Activated CD4-positive, alpha-beta T cell treated with anti-CD3 and anti-CD28 coated beads, Interleukin-10, Interleukin-2, amounts not matched to agents 100 ng/mL and 50 ng/mL, durations not matched to agents 16 hours and 8 hours (primary cell): ENCODE data around the gene RAB23.
"Not testable (repeated sequence)": the region's sequence is repeated elsewhere in the genome, so short reads cannot be mapped to it uniquely, and the experiment has no call there.

Experiments used
- DNase-seq: peaks from one replicate; pipeline ENCODE4 v3.0.0-alpha.2; 2020

Gene RAB23

GRCh38 chr6:57221936-57222742 is at the start of gene RAB23:
Gene RAB23 (minus strand): TSS chr6:57222307. CDS start chr6:57210380, 11,927 bp downstream.
- DNase-seq, result peak; percentile 89

GRCh38 chr6:57268294-57268640 is 46.2 kb upstream of the RAB23 start:
- DNase-seq, result no peak

GRCh38 chr6:57267586-57268293 is 45.6 kb upstream of the RAB23 start:
- peak; percentile 41 for DNase-seq

- peak; percentile 78 for DNase-seq
Observed at GRCh38 chr6:57265755-57266221, 43.7 kb upstream of the RAB23 start.

GRCh38 chr6:57263739-57264138 is 41.6 kb upstream of the RAB23 start:
- DNase-seq, result no peak

- peak; percentile 6 for DNase-seq
Observed at GRCh38 chr6:57262901-57263694, 41.0 kb upstream of the RAB23 start.

- no peak for DNase-seq
Observed at GRCh38 chr6:57262488-57262887, 40.4 kb upstream of the RAB23 start.

- DNase-seq, result no peak
Observed at GRCh38 chr6:57261926-57262325, 39.8 kb upstream of the RAB23 start.

- no peak for DNase-seq
Observed at GRCh38 chr6:57259064-57259463, 37.0 kb upstream of the RAB23 start.

GRCh38 chr6:57257911-57258541 is 35.9 kb upstream of the RAB23 start:
- no peak for DNase-seq

- no peak for DNase-seq
Observed at GRCh38 chr6:57256541-57256940, 34.4 kb upstream of the RAB23 start.

- DNase-seq, result no peak
Observed at GRCh38 chr6:57255451-57256169, 33.5 kb upstream of the RAB23 start.

GRCh38 chr6:57254055-57254717 is 32.1 kb upstream of the RAB23 start:
- DNase-seq, result no peak

GRCh38 chr6:57252975-57253374 is 30.9 kb upstream of the RAB23 start:
- DNase-seq, result no peak

GRCh38 chr6:57252137-57252536 is 30.0 kb upstream of the RAB23 start:
- DNase-seq, result no peak

GRCh38 chr6:57250348-57250747 is 28.2 kb upstream of the RAB23 start:
- DNase-seq, result no peak

GRCh38 chr6:57248311-57248895 is 26.3 kb upstream of the RAB23 start:
- no peak for DNase-seq

GRCh38 chr6:57247603-57248002 is 25.5 kb upstream of the RAB23 start:
- DNase-seq, result no peak

GRCh38 chr6:57246307-57246706 is 24.2 kb upstream of the RAB23 start:
- no peak for DNase-seq

GRCh38 chr6:57243954-57244353 is 21.8 kb upstream of the RAB23 start:
- no peak for DNase-seq

- DNase-seq, result not testable (repeated sequence)
Observed at GRCh38 chr6:57243526-57243925, 21.4 kb upstream of the RAB23 start.
